ENCODE measurements around the gene NRAP. TPM values are rescaled to one million over a fixed set of nuclear protein-coding genes. Genes with fewer than 3 reads are reported as not detected.

Gene NRAP, protein sequence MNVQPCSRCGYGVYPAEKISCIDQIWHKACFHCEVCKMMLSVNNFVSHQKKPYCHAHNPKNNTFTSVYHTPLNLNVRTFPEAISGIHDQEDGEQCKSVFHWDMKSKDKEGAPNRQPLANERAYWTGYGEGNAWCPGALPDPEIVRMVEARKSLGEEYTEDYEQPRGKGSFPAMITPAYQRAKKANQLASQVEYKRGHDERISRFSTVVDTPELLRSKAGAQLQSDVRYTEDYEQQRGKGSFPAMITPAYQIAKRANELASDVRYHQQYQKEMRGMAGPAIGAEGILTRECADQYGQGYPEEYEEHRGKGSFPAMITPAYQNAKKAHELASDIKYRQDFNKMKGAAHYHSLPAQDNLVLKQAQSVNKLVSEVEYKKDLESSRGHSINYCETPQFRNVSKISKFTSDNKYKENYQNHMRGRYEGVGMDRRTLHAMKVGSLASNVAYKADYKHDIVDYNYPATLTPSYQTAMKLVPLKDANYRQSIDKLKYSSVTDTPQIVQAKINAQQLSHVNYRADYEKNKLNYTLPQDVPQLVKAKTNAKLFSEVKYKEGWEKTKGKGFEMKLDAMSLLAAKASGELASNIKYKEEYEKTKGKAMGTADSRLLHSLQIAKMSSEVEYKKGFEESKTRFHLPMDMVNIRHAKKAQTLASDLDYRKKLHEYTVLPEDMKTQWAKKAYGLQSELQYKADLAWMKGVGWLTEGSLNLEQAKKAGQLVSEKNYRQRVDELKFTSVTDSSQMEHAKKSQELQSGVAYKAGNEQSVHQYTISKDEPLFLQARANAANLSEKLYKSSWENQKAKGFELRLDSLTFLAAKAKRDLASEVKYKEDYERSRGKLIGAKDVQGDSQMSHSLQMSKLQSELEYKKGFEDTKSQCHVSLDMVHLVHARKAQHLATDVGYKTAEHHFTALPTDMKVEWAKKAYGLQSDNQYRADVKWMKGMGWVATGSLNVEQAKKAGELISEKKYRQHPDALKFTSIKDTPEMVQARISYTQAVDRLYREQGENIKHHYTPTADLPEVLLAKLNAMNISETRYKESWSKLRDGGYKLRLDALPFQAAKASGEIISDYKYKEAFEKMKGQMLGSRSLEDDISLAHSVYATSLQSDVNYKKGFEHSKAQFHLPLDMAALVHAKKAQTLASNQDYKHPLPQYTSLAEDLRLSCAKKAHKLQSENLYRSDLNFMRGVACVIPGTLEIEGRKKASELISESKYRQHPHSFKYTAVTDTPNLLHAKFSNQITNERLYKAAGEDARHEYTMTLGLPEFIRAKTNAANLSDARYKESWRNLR (N-terminal part only)
- total RNA-seq: not detected in 3 replicates
- long read RNA-seq: 0 reads

DNA sequence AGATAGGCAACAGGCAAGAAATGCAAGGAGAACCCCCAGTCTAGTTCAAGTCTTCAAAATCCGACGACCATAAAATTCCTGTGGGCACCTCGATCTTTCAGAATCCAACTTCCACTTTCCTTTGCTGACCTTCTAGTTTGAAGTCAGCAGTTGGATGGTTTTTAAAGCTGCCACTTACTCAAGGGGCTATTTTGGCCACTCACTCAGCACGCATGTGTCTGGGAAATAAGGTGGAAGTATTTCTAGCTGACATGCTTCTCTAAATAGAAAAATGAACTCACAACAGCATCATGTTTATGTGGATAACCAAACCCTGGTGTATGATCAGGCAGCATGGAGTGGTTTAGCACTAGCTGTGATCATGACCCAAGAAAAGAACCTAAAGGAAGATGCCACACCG is at the start of gene NRAP:
Gene NRAP, minus strand, starts transcription at position 134 of the 400 bp plus-strand sequence. CDS start 159 bp downstream, outside the sequence.
- Mint-ChIP-seq H3K4me3 (ENCODE audit: unreplicated experiment) (no peak within 1 kb of the TSS), H3K36me3 (ENCODE audit: low read depth) (no peaks in the 10 kb centered on the region), H3K9me3 (ENCODE audit: low read depth) (no peaks in the 10 kb centered on the region), H3K4me1 (ENCODE audit: low read depth) (peaks cover 4% of the 10 kb centered on the region), H3K27me3 (ENCODE audit: low read depth) (peaks cover 13% of the 10 kb centered on the region), H3K27ac (ENCODE audit: unreplicated experiment) (no peak within 1 kb of the TSS)
- TF ChIP-seq, protein P1, sequence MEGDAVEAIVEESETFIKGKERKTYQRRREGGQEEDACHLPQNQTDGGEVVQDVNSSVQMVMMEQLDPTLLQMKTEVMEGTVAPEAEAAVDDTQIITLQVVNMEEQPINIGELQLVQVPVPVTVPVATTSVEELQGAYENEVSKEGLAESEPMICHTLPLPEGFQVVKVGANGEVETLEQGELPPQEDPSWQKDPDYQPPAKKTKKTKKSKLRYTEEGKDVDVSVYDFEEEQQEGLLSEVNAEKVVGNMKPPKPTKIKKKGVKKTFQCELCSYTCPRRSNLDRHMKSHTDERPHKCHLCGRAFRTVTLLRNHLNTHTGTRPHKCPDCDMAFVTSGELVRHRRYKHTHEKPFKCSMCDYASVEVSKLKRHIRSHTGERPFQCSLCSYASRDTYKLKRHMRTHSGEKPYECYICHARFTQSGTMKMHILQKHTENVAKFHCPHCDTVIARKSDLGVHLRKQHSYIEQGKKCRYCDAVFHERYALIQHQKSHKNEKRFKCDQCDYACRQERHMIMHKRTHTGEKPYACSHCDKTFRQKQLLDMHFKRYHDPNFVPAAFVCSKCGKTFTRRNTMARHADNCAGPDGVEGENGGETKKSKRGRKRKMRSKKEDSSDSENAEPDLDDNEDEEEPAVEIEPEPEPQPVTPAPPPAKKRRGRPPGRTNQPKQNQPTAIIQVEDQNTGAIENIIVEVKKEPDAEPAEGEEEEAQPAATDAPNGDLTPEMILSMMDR (IDR thresholded peaks at IDR 0.05): no peak
- DNase-seq (ENCODE audit: low spot score): no peak

DNA sequence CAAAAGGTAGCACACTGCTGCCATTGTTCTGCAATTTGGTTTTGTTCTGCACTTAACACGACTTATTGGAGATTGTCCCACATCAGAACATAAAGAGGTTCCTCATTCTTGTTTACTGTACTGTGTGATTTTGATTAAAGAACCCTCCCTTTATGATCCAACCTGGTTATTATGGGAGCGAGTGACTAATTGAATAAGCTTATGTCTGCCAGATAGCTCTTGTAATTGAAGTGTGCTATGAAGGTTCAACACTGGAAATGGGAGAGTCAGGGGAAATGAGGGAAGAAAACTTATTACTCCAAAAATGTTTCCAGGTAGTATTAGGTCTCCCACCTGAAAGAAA is 49.8 kb upstream of the NRAP start:
- Mint-ChIP-seq H3K27ac (ENCODE audit: unreplicated experiment) (no peak overlapping the region), H3K4me3 (ENCODE audit: unreplicated experiment) (no peak overlapping the region), H3K27me3 (ENCODE audit: low read depth) (no peaks in the 10 kb centered on the region), H3K36me3 (ENCODE audit: low read depth) (peaks cover 6% of the 10 kb centered on the region), H3K9me3 (ENCODE audit: low read depth) (peaks cover 4% of the 10 kb centered on the region), H3K4me1 (ENCODE audit: low read depth) (peaks cover 22% of the 10 kb centered on the region)
- TF ChIP-seq, protein P1 (IDR thresholded peaks at IDR 0.05): no peak
- DNase-seq (ENCODE audit: low spot score): no peak

DNA sequence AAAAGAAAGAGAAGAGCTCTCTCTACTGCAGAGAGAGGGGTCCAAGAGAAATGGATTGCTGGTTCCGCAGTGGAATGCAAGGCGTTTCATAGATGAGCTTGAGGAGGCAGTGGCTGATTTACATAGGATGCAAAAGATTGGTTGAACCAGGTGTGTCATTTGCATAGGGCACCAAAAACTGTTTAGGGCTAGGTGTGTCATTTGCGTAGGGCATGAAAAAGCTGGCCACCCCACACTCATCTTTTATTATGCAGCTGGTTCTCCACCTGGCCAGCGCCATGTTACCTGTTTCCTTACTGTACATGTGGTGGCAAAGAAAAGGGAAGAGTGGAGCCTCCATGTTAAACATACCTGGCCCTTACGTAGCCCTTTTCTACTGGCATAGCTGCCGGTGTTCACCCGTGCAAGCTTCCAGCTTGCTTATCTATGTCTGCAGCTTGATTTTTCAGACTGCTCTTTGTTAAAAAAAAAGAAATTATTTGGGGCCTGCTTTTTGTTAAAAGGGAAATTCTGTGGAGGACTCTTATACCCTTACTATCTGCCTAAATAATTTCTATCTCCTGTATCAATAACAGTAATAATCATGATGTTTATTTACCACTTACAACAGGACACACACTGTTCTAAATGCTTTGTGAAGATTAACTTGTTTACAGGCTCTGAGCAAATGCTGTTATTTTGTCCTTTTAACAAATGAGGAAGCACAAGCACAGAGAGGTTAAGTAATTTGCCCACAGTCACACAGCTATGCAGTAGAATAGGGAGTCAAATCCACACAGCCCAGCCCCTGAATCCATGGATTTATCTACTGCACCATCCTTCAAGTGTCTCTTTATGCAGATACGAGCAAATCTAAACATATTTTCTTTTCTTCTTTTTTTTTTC is 49.2 kb upstream of the NRAP start:
- DNase-seq (ENCODE audit: low spot score): no peak
- no peak overlapping the region for H3K4me3 Mint-ChIP-seq (ENCODE audit: unreplicated experiment)
- no peak overlapping the region for H3K27ac Mint-ChIP-seq (ENCODE audit: unreplicated experiment)
- peaks cover under 1% of the 10 kb centered on the region for H3K9me3 Mint-ChIP-seq (ENCODE audit: low read depth)
- no peaks in the 10 kb centered on the region for H3K27me3 Mint-ChIP-seq (ENCODE audit: low read depth)
- peaks cover 3% of the 10 kb centered on the region for H3K36me3 Mint-ChIP-seq (ENCODE audit: low read depth)
- peaks cover 28% of the 10 kb centered on the region for H3K4me1 Mint-ChIP-seq (ENCODE audit: low read depth)
- TF ChIP-seq, protein P1 (IDR thresholded peaks at IDR 0.05): no peak

DNA sequence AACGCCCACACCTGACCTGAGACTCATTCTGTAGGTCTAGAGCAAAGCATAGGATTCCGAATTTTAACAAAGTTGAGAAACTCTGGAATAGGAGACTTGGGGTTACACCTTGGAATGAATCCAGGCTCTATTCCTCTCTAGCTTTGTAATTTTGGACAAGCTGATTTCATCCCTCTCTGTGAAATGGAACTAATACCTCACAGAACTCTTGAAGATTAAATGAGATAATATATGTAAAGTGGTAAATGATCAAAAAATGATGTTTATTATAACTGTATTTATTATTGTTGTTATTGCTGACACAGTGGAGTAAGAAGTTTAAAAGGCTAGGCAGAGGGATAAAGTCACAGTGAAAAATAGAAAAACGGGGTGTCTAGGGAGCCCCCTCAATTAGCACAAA is 48.2 kb upstream of the NRAP start:
- H3K27me3 Mint-ChIP-seq (ENCODE audit: low read depth): no peaks in the 10 kb centered on the region
- H3K27ac Mint-ChIP-seq (ENCODE audit: unreplicated experiment): no peak overlapping the region
- H3K4me1 Mint-ChIP-seq (ENCODE audit: low read depth): peaks cover 35% of the 10 kb centered on the region
- TF ChIP-seq, protein P1 (IDR thresholded peaks at IDR 0.05): no peak
- no peaks in the 10 kb centered on the region for H3K9me3 Mint-ChIP-seq (ENCODE audit: low read depth)
- no peak for DNase-seq (ENCODE audit: low spot score)
- H3K36me3 Mint-ChIP-seq (ENCODE audit: low read depth): peaks cover 3% of the 10 kb centered on the region
- no peak overlapping the region for H3K4me3 Mint-ChIP-seq (ENCODE audit: unreplicated experiment)
